GM21825 (cell line): ENCODE measurements around the gene PARP11.

Experiments
- ATAC-seq: cut with Tn5 transposase; IDR thresholded peaks from one replicate; pipeline ENCODE4 v1.9.1; 2021; ENCODE audit warnings: mild to moderate bottlenecking, moderate library complexity; ENCODE audit not compliant: unreplicated experiment

PARP11 gene

DNA sequence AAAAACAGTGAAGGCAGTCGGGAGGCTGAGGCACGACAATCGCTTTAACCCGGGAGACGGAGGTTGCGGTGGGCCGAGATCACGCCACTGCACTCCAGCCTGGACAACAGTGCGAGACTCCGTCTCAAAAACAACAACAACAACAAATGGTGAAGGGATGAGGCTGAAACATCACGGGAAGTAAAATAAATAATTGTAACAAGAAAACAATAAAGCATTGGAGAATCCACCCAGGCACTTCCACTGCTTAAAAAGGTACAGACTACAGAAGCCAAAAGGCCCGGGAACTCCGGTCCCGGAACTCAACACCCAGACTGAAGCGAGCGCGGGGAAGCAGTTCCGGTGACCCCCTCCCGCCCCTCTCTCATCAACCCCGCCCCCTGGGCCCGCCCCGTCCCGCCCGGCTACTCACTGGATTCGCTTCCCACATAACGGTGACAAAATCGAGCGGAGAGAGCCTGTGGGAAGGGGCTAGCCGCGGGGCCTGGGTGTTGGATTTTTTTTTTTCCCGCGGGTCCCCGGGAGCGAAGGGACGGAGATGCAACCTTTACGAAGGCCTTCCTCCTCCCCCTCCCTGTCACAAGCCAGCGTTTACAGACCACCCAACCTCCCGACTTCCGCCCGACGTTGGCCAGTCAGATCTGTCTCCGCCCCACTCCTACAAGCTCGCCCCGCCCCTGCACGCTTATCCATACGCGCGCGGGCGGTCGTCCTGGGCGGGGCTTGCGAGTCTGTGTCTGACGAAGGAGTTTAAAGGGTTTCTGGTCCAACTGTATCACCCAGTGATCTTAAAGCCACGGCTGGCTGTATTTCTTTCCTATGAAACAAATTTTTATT is at the start of gene PARP11:
PARP11 (minus strand) TSS at position 600 of the 837 bp plus-strand sequence; CDS start at position 430, 170 bp downstream.
- peak; percentile 92 for ATAC-seq

DNA sequence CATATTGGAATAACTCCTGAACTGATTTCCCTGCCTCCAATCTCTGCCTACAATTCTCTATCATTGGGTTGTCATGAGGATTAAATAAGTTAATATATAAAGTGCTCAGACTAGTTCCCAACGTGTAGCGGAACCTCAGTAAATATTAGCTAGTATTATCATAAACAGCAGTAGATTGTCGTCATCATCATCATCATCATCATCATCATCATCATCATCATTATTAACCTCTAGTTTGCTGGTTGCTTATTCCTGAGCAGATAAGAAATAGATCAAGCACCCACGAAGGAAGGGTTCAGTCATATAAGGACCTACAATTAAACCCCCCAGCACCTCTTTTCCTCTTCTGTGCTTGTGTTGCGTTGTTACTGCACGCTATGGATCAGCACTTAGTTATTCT is 48.8 kb upstream of the PARP11 start:
- ATAC-seq, result no peak

DNA sequence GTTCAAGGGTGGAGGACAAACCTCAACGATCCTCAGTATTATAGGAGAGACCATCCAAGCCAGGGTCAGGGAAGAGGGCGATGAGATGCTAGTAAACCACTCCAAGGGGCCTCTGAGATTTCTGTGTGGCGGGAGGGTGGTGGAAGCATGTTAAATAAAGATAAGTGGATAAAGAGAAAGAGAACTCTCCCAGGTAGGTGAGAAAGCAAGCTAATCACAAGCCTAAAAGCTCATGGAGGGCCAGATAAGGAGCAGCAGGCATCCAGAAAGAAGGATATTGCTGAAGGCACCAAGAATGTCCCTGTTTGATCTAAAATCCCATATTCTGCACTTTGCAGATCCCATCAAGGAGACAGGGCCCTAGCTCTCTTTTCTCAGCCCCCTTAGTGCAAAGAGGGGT is 48.3 kb upstream of the PARP11 start:
- ATAC-seq, result no peak

GRCh38 chr12:3921151-3921471 is 47.9 kb upstream of the PARP11 start:
- no peak for ATAC-seq

DNA sequence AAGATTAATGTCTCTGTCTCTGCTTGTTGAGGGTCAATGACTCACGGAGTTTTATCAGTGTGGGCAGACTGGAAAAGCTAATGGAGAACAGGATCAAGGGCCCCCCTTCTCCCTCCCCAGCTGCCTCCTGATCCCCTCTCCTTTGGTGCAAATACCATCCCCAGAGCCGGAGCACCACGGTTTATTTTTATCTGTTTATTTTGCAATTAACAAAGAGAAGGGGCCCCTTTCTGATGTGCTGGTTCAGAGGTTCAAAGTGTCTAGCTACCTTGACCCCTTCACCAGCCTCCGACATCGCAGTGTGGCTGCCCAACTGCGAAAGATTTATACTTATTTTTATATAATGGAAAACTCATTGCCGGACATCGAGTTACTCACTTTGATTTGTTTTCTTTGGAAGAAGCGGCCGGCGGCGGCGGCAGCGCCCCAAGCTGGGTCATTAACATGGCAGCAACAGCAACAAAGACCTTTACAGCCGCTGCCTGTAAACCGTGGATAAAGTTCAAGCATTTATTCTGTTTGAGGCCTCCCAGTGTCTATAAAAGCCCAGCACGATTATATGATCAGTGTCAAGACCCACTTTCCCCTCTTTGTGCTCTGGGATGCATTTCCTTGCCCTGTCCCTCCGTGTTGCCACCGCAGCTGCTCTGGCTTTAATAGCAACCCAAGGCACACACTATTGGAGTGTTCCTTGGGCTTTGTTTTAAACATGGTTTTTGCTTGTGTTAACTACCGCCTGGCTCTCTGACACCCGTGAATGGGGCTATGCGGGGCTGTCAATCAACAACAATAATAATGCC is 47.4 kb upstream of the PARP11 start:
- ATAC-seq, result no peak

- no peak for ATAC-seq
Observed at GRCh38 chr12:3913278-3913677, 40.1 kb upstream of the PARP11 start.

DNA sequence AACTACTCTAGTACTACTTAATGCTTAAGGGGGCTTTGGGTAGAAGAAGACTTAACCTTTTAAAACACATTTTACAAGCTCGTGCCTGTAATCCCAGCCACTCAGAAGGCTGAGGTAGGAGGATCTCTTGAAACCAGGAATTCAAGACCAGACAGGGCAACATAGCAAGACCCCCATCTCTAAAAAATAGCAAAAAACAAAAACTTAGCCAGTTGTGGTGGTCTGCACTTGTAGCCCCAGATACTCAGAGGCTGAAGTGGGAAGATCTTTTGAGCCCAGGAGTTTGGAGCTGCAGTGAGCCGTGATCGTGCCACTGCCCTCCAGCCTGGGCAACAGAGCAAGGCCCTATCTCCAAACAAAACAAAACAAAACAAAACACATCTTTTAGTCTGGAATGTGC is 39.7 kb upstream of the PARP11 start:
- no peak for ATAC-seq

DNA sequence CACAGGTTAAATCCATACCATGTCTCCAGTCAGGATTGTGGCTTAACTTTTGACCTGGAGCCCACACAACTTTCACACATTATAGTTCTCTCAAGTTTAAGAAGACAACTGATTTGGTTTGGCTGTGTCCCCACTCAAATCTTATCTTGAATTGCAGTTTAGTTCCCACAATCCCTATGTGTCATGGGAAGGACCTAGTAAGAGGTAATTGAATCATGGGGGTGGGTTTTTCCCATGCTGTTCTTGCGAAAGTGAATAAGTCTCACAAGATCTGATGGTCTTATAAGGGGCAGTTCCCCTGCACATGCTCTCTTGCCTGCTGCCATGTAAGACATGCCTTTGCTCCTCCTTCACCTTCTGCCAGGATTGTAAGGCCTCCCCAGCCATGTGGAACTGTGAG is 38.2 kb upstream of the PARP11 start:
- no peak for ATAC-seq

- ATAC-seq, result no peak
Observed at GRCh38 chr12:3905664-3906063, 32.5 kb upstream of the PARP11 start.

- no peak for ATAC-seq
Observed at GRCh38 chr12:3904999-3905398, 31.8 kb upstream of the PARP11 start.

DNA sequence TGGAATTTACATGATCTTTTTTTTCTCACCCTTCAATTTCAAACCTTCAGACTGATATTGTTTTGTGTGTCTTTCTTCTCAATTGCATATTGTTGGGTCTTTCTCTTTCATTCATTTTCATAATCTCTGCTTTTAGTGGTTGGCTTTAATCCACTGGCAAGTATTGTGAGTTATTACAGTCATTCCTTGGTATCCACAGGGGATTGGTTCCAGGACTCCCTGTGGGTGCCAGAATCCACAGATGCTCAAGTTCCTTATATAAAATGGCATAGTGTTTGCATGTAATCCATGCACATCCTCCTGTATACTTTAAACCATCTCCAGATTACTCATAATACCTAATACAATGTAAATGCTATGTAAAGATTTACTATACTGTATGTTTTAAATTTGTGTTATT is 29.7 kb upstream of the PARP11 start:
- ATAC-seq, result no peak

- no peak for ATAC-seq
Observed at GRCh38 chr12:3901116-3901515, 27.9 kb upstream of the PARP11 start.

DNA sequence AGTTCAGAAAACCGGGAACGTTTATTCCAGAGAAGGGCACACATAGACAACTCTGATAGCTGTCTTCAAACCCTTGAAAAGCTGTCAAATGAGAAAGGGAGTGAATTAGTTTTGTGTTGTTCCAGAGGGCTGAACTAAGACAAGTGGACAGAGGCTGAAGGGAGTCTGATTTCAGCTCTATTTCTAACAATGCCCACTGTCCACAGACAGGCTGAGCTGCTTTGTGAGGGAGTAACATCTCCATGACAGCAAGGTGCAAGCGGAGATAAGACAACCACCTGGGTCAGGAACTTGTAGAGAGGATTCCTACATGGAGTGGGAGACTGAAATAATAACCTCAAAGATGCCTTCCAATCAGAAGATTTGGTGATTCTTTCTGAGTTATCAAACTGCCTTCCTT is 25.6 kb upstream of the PARP11 start:
- ATAC-seq, result no peak

GRCh38 chr12:3897371-3897971 is 24.3 kb upstream of the PARP11 start:
- no peak for ATAC-seq

DNA sequence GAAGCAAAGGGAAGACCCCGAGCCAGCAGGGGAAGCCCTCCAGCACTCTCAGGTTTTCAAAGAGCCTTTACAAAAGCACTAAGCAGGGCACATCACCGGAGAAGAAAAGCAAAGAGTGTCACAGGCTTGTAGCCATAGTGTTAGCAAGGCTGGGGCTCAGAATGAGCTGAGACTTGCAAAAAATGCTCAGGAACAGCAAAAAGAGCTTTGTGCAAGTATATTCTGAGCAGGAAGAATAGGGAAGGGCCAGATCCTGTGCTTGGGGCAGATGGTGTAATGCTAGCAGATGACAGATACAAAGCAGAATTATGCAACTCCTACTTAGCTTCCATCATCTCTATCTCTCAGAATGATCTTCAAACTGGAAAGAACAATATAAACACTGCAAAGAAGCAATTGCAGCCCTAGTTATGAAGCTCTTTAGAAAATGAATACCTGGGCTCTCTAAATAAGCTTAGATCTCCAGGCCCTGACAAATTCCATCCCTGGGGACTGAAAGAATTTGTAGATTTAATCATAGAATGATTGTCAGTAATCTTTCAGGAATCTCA is 23.7 kb upstream of the PARP11 start:
- ATAC-seq, result no peak

DNA sequence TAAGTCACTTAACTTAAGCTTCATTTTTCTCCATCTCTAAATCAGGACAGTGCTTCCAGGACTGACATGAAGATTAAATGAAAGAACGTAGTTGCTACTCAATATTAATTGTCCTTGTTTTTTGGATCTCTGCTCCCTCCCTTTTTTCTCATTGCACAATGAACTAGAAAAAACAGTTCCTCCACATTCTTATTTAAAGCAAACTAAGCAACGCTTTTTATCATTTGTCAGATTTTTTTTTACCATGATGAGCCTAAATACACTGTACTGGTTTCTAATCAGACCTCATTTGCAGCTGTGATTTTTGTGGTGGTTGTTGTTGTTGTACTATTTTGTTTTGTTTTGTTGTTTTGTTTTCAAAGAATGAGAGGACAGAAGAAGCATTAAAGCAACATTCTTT is 23.2 kb upstream of the PARP11 start:
- ATAC-seq, result no peak

GRCh38 chr12:3892631-3893030 is 19.4 kb upstream of the PARP11 start:
- ATAC-seq, result no peak

DNA sequence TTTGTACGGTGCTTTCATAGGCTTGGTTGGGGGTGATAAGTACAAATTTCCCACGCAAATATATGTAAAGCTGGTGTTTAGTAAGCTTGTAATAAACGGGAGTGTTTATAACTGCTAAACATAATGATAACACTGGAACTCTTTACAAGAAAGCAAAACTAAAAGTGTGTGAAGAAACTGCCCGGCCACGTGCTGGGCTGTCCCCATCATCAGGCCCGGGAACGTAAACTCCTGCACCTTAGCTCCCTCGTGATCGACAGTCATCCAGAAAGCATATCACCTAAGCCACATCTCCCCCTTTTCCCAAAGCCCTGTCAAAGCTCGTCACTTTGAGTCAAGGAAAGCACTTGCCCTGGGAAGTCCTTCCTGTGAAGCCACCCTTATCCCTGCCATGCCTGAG is 18.0 kb upstream of the PARP11 start:
- no peak for ATAC-seq

- no peak for ATAC-seq
Observed at GRCh38 chr12:3888659-3889058, 15.5 kb upstream of the PARP11 start.

GRCh38 chr12:3885277-3886094 is 12.3 kb upstream of the PARP11 start:
- no peak for ATAC-seq

DNA sequence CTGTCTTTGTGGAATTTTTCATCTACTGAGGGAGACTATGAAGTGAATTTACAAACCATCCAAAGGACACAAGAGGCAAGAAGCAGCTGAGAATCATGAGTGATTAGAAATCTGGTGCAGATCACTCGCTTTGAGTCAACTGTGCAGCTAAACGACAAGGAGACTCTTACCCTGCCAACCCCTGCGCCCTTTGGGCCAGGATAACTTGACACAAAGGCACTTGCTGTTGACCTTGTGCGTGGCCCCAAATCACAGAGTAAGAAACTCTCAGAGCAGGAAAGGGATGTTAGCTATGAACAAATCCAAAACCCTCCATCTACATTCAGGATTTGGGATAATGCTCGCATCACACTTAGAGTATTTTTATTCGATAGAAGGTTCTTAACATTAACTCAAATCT is 11.5 kb upstream of the PARP11 start:
- no peak for ATAC-seq
